Measurements from ENCODE around the gene GRM2. TPM values are rescaled to one million over a fixed set of nuclear protein-coding genes. Genes with fewer than 3 reads are reported as not detected.

GRM2 gene
- total RNA-seq, 4 donors from 2014 or later: 0.59 to 2.6 (median 0.91) TPM

DNA sequence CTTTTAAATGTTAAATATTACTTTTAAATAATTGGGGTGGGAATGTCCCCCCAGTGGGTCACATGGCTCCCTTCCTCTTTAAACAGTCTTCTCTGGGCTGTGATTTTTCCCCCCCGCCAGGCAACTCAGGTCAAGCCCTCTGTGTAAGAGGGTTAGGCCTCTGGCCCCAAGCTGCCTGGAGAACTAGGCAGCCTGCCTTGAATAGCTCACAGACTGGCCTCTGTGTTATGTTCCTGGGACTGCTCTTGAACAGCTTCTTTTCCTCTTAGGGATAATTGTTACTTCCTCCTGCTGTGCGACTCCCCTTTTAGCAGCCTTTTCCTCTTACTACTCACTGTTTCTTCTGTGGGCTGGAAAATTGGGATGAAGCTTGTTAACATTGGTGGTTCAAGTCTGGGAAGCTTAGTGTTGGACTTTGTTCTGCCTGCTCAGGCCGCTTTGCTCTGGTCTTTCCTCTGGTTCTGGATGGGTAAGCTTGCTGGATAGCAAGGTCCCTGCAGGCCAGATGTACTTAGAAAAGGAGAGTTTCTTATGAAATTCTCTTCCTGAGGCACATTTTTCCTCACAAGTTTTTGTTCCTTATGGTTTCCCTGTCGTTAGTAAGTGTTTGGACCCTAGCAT lies 33.6 kb upstream of the GRM2 start:
- Histone ChIP-seq H3K27ac (no peak overlapping the region), H3K9me3 (no peaks in the 10 kb centered on the region), H3K27me3 (no peaks in the 10 kb centered on the region), H3K4me1 (peaks cover 0 to 75% (median 24%) of the 10 kb centered on the region in 4 donors), H3K4me3 (no peak overlapping the region), H3K36me3 (peaks cover 0 to 43% (median 0%) of the 10 kb centered on the region in 3 donors)
- TF ChIP-seq EP300 (IDR thresholded peaks at IDR 0.05) (no peak), POLR2A (IDR thresholded peaks at IDR 0.05) (no peak)
- TF ChIP-seq, protein P1, sequence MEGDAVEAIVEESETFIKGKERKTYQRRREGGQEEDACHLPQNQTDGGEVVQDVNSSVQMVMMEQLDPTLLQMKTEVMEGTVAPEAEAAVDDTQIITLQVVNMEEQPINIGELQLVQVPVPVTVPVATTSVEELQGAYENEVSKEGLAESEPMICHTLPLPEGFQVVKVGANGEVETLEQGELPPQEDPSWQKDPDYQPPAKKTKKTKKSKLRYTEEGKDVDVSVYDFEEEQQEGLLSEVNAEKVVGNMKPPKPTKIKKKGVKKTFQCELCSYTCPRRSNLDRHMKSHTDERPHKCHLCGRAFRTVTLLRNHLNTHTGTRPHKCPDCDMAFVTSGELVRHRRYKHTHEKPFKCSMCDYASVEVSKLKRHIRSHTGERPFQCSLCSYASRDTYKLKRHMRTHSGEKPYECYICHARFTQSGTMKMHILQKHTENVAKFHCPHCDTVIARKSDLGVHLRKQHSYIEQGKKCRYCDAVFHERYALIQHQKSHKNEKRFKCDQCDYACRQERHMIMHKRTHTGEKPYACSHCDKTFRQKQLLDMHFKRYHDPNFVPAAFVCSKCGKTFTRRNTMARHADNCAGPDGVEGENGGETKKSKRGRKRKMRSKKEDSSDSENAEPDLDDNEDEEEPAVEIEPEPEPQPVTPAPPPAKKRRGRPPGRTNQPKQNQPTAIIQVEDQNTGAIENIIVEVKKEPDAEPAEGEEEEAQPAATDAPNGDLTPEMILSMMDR (IDR thresholded peaks at IDR 0.05): no peak
- WGBS, 2 donors: 41 to 47% methylated on average over 4 of the region's 4 CpGs
- DNase-seq (ENCODE audit: low spot score in 2 of 2): no peak

DNA sequence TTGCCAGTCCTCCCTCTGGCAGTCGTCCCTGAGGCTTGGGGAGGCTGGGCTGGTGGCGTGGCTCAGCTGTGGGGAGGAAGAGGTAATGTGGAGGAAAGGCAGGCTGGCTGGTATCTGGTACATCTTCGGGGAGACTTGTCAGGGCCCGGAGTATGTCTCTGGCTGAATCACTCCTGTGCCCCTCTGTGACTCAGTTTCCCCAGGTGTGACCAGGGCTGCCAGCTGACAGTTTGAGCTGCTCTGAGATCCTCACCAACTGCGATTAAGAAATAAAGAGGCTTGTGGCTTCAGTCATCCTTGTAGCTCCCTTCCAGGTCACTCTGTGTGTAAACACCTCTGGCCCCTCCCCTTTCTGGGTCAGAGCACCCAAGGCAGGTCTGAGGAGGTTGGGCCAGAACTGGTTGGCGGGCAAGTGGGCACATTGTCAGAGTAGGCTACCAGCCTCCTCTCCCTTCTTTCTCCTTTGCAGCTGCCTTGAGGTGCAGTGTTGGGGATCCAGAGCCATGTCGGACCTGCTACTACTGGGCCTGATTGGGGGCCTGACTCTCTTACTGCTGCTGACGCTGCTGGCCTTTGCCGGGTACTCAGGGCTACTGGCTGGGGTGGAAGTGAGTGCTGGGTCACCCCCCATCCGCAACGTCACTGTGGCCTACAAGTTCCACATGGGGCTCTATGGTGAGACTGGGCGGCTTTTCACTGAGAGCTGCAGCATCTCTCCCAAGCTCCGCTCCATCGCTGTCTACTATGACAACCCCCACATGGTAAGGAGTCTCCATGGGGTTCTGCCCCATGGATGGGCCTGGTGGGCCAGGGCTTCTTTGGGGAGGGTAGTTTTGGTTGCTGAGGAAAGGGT lies 32.8 kb upstream of the GRM2 start:
- DNase-seq (ENCODE audit: low spot score in 2 of 2): no peak
- H3K4me3 ChIP-seq: no peak overlapping the region
- no peak overlapping the region for H3K27ac ChIP-seq
- WGBS, 2 donors: 89 to 94% methylated on average over 14 of the region's 14 CpGs
- H3K4me1 ChIP-seq: peaks cover 0 to 72% (median 24%) of the 10 kb centered on the region in 4 donors
- H3K9me3 ChIP-seq: no peaks in the 10 kb centered on the region
- peaks cover 0 to 50% (median 0%) of the 10 kb centered on the region in 3 donors for H3K36me3 ChIP-seq
- H3K27me3 ChIP-seq: no peaks in the 10 kb centered on the region
- no peak for TF ChIP-seq POLR2A (IDR thresholded peaks at IDR 0.05)
- no peak for TF ChIP-seq EP300 (IDR thresholded peaks at IDR 0.05)
- TF ChIP-seq, protein P1 (IDR thresholded peaks at IDR 0.05): no peak

DNA sequence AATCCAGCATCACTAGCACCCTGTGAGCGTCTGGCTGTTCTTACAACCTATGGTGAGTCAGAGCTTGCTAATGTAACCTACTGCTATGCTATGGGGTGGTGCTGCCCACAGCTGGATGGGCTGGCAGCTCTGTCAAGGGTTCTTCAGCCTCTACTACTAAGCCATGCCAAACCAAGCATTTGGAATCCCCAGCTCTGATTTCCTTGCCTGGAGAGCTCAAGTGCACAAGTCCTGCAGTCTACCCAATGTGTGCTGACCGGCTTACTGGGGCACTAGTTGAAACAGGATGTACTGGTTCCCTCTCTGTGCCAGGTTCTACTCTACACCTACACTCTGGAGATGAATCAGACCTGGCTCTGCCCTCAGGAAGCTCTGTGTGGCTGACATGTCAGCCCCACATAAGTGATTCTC lies 31.7 kb upstream of the GRM2 start:
- Histone ChIP-seq H3K36me3 (peaks cover 0 to 54% (median 0%) of the 10 kb centered on the region in 3 donors), H3K27ac (no peak overlapping the region), H3K4me1 (peaks cover 0 to 64% (median 21%) of the 10 kb centered on the region in 4 donors), H3K4me3 (no peak overlapping the region), H3K9me3 (no peaks in the 10 kb centered on the region), H3K27me3 (no peaks in the 10 kb centered on the region)
- WGBS, 2 donors: 82 to 92% methylated on average over 2 of the region's 2 CpGs
- DNase-seq (ENCODE audit: low spot score in 2 of 2): no peak
- TF ChIP-seq POLR2A (IDR thresholded peaks at IDR 0.05) (no peak), EP300 (IDR thresholded peaks at IDR 0.05) (no peak)
- TF ChIP-seq, protein P1 (IDR thresholded peaks at IDR 0.05): no peak

DNA sequence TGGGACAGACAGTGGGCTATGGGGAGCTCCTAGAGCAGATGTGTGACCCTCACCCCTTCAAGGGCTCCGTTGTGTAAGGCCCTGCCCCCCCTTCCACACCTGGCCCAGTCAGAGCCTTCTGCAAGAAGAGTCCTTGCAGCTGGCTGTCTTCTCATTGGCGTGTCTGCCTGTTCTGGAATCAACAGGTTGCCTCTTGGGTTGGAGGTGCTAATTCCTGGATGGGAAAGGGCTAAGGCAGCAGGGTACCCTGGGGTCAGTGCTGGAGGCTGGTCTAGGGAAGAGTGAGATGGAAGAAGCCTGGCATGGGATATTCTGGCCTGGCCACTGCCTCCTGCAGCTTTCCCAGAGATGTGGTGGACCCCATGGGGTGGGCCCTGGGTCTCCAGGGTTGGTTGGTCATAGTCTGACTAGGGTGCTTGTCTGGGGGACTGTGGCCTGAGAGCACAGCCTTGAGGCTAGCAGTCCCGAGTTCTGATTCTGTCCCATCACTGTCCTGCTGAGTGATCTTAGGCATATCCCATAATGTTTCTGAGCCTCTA lies 30.7 kb upstream of the GRM2 start:
- WGBS, 2 donors: 87 to 97% methylated on average over 3 of the region's 3 CpGs
- H3K4me3 ChIP-seq: no peak overlapping the region
- TF ChIP-seq EP300 (IDR thresholded peaks at IDR 0.05) (no peak), POLR2A (IDR thresholded peaks at IDR 0.05) (no peak)
- TF ChIP-seq, protein P1 (IDR thresholded peaks at IDR 0.05): no peak
- peaks cover 0 to 67% (median 26%) of the 10 kb centered on the region in 4 donors for H3K4me1 ChIP-seq
- no peaks in the 10 kb centered on the region for H3K9me3 ChIP-seq
- H3K27ac ChIP-seq: no peak overlapping the region
- no peaks in the 10 kb centered on the region for H3K27me3 ChIP-seq
- no peak for DNase-seq (ENCODE audit: low spot score in 2 of 2)
- peaks cover 0 to 54% (median 0%) of the 10 kb centered on the region in 3 donors for H3K36me3 ChIP-seq

Data from tibial nerve (tissue), 4 donors.